ENCODE measurements around the gene CD248.

DNA sequence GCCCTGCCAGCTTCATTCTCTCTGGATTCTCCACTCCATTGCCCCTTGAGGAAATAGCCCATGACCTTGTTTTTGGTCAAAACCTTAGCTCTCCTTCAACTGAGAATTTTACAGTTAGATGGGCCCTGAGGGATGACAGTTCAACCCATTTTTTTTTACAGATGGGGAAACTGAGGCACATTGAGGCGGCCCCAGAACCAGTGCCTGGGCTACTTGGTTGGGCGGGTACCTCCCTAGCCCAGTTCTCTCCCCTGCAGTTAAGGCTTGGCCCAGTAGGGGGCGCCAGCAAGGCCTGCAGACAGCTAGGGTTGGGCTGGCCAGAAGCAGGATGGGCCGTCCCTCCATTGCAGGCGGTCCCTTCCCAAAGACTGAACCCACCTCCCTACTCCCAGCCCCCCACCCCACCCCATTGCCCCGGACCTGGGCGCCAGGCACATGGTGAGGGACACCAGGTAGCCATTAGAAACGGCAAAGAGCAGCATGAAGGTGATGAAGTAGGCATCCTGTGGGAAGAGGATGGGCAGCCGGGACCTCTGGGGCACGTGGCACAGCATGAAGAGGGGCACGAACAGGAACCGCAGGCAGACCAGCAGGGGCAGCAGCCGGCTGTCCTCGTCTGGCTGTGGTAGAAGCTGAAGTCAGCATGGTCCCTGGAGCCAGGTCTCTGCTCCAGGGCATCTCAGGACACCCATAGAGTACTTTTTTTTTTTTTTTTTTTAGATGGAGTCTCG is 47.1 kb upstream of the CD248 start:
- TF ChIP-seq, protein P1, sequence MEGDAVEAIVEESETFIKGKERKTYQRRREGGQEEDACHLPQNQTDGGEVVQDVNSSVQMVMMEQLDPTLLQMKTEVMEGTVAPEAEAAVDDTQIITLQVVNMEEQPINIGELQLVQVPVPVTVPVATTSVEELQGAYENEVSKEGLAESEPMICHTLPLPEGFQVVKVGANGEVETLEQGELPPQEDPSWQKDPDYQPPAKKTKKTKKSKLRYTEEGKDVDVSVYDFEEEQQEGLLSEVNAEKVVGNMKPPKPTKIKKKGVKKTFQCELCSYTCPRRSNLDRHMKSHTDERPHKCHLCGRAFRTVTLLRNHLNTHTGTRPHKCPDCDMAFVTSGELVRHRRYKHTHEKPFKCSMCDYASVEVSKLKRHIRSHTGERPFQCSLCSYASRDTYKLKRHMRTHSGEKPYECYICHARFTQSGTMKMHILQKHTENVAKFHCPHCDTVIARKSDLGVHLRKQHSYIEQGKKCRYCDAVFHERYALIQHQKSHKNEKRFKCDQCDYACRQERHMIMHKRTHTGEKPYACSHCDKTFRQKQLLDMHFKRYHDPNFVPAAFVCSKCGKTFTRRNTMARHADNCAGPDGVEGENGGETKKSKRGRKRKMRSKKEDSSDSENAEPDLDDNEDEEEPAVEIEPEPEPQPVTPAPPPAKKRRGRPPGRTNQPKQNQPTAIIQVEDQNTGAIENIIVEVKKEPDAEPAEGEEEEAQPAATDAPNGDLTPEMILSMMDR (IDR thresholded peaks at IDR 0.05) = peak in 4 of 7 experiments; percentile 11 to 49 (median 28)
- no peak for TF ChIP-seq POLR2A (IDR thresholded peaks at IDR 0.05)

All from stomach (tissue), 4 donors.